ACC112 (cell line): ENCODE measurements around the gene CCDC97.
A peak's percentile ranks its signal among the peaks of the same experiment; 100 is the strongest.

Source experiments
- H2AFZ ChIP-seq: fragments of 200-600 bp; sonication (generic); one replicate; pipeline ENCODE4 v1.6.0; 2017; ENCODE audit warnings: antibody characterized with exemption, low read length; ENCODE audit not compliant: unreplicated experiment
- H3K27ac ChIP-seq: fragments of 200-600 bp; sonication (generic); 2 replicates; pipeline ENCODE4 v1.5.1; 2014; ENCODE audit warnings: low read depth, mild to moderate bottlenecking, antibody characterized with exemption, low read length, moderate library complexity
- H3K27me3 ChIP-seq: fragments of 200-600 bp; sonication (generic); 2 replicates; pipeline ENCODE4 v1.6.1; 2014; ENCODE audit warnings: mild to moderate bottlenecking, antibody characterized with exemption, low read length, moderate library complexity, mixed read lengths; ENCODE audit not compliant: insufficient read depth
- H3K36me3 ChIP-seq: fragments of 200-600 bp; sonication (generic); 2 replicates; pipeline ENCODE4 v1.6.1; 2016; ENCODE audit warnings: mild to moderate bottlenecking, antibody characterized with exemption, low read length, moderate library complexity, mixed read lengths; ENCODE audit not compliant: insufficient read depth
- H3K4me1 ChIP-seq: fragments of 200-600 bp; sonication (generic); one replicate; pipeline ENCODE4 v1.6.1; 2016; ENCODE audit warnings: low read length, mixed read lengths; ENCODE audit not compliant: insufficient read depth, unreplicated experiment, control insufficient read depth
- H3K4me3 ChIP-seq: fragments of 200-600 bp; sonication (generic); 2 replicates; pipeline ENCODE4 v1.5.1; 2014; ENCODE audit warnings: mild to moderate bottlenecking, low read depth, low read length
- H3K79me2 ChIP-seq: fragments of 200-600 bp; sonication (generic); one replicate; pipeline ENCODE4 v1.6.0; 2016; ENCODE audit warnings: low read length; ENCODE audit not compliant: control insufficient read depth, unreplicated experiment, insufficient read depth

Gene CCDC97

GRCh38 chr19:41299046-41299754 is 10.8 kb upstream of the CCDC97 start:
- H2AFZ ChIP-seq, result no peak overlapping the region
- no peaks in the 10 kb centered on the region for H3K27me3 ChIP-seq
- peak overlapping the region; percentile 87 for H3K27ac ChIP-seq
- peaks cover 3% of the 10 kb centered on the region for H3K36me3 ChIP-seq
- H3K79me2 ChIP-seq, result peaks cover 8% of the 10 kb centered on the region
- no peak overlapping the region for H3K4me3 ChIP-seq
- peaks cover 19% of the 10 kb centered on the region for H3K4me1 ChIP-seq

GRCh38 chr19:41299755-41300089 is 10.2 kb upstream of the CCDC97 start:
- Histone ChIP-seq H3K27ac (peak overlapping the region; percentile 87), H3K4me3 (no peak overlapping the region), H3K79me2 (peaks cover 8% of the 10 kb centered on the region), H3K36me3 (peaks cover 7% of the 10 kb centered on the region), H3K4me1 (peaks cover 19% of the 10 kb centered on the region), H2AFZ (no peak overlapping the region), H3K27me3 (no peaks in the 10 kb centered on the region)

- Histone ChIP-seq H3K36me3 (peaks cover 7% of the 10 kb centered on the region), H3K27ac (no peak overlapping the region), H3K27me3 (no peaks in the 10 kb centered on the region), H3K4me3 (no peak overlapping the region), H3K79me2 (peaks cover 8% of the 10 kb centered on the region), H3K4me1 (peaks cover 19% of the 10 kb centered on the region), H2AFZ (no peak overlapping the region)
Measured at GRCh38 chr19:41300555-41300954, 9.4 kb upstream of the CCDC97 start.

GRCh38 chr19:41302624-41303351 is 7.2 kb upstream of the CCDC97 start:
- Histone ChIP-seq H3K79me2 (no peaks in the 10 kb centered on the region), H3K4me1 (peaks cover 18% of the 10 kb centered on the region), H3K27ac (no peak overlapping the region)

GRCh38 chr19:41303954-41304353 is 6.0 kb upstream of the CCDC97 start:
- Histone ChIP-seq H3K27ac (no peak overlapping the region), H3K4me1 (peaks cover 13% of the 10 kb centered on the region), H3K4me3 (no peak overlapping the region), H3K27me3 (no peaks in the 10 kb centered on the region), H3K36me3 (peaks cover 7% of the 10 kb centered on the region; the same call in 1 of the 2 replicates), H3K79me2 (no peaks in the 10 kb centered on the region), H2AFZ (no peak overlapping the region)

More at GRCh38 chr19:41302624-41303351, 7.2 kb upstream of the CCDC97 start:
- Histone ChIP-seq H2AFZ (no peak overlapping the region), H3K4me3 (no peak overlapping the region), H3K36me3 (peaks cover 7% of the 10 kb centered on the region; the same call in 1 of the 2 replicates), H3K27me3 (no peaks in the 10 kb centered on the region)

- Histone ChIP-seq H3K4me3 (no peak overlapping the region), H3K36me3 (peaks cover 7% of the 10 kb centered on the region; the same call in 1 of the 2 replicates), H2AFZ (no peak overlapping the region), H3K27me3 (no peaks in the 10 kb centered on the region), H3K4me1 (peaks cover 11% of the 10 kb centered on the region), H3K27ac (no peak overlapping the region), H3K79me2 (no peaks in the 10 kb centered on the region)
Measured at GRCh38 chr19:41304706-41305483, 5.1 kb upstream of the CCDC97 start.

- Histone ChIP-seq H3K4me1 (peaks cover 13% of the 10 kb centered on the region), H3K27me3 (no peaks in the 10 kb centered on the region), H3K36me3 (peaks cover 7% of the 10 kb centered on the region; the same call in 1 of the 2 replicates), H2AFZ (no peak overlapping the region), H3K79me2 (peaks cover 3% of the 10 kb centered on the region), H3K27ac (no peak overlapping the region), H3K4me3 (no peak overlapping the region)
Measured at GRCh38 chr19:41305927-41306793, 3.8 kb upstream of the CCDC97 start.

GRCh38 chr19:41307090-41307875 is 2.7 kb upstream of the CCDC97 start:
- peak overlapping the region; percentile 78; the same call in 1 of the 2 replicates for H3K27ac ChIP-seq
- H3K4me3 ChIP-seq, result no peak overlapping the region
- peaks cover 5% of the 10 kb centered on the region for H3K79me2 ChIP-seq
- peaks cover 14% of the 10 kb centered on the region for H3K4me1 ChIP-seq
- H3K36me3 ChIP-seq, result 0 out of 2 replicates have a peak, but pooled peaks cover 4% of the 10 kb centered on the region
- H3K27me3 ChIP-seq, result no peaks in the 10 kb centered on the region
- no peak overlapping the region for H2AFZ ChIP-seq

- Histone ChIP-seq H3K27me3 (no peaks in the 10 kb centered on the region), H3K36me3 (0 out of 2 replicates have a peak, but pooled peaks cover 4% of the 10 kb centered on the region), H3K79me2 (peaks cover 8% of the 10 kb centered on the region), H3K4me1 (peaks cover 14% of the 10 kb centered on the region), H2AFZ (no peak overlapping the region), H3K4me3 (no peak overlapping the region), H3K27ac (peak overlapping the region; percentile 78)
Measured at GRCh38 chr19:41307954-41308449, 2.0 kb upstream of the CCDC97 start.
